ENCODE results near the gene ZNF276. TPM values are rescaled to one million over a fixed set of nuclear protein-coding genes. Genes with fewer than 3 reads are reported as not detected.

The ZNF276 gene
- total and polyA plus RNA-seq, 2 donors (not counting 1 experiment from before 2014, with no cell fraction given) = 82.7 to 110 TPM

DNA sequence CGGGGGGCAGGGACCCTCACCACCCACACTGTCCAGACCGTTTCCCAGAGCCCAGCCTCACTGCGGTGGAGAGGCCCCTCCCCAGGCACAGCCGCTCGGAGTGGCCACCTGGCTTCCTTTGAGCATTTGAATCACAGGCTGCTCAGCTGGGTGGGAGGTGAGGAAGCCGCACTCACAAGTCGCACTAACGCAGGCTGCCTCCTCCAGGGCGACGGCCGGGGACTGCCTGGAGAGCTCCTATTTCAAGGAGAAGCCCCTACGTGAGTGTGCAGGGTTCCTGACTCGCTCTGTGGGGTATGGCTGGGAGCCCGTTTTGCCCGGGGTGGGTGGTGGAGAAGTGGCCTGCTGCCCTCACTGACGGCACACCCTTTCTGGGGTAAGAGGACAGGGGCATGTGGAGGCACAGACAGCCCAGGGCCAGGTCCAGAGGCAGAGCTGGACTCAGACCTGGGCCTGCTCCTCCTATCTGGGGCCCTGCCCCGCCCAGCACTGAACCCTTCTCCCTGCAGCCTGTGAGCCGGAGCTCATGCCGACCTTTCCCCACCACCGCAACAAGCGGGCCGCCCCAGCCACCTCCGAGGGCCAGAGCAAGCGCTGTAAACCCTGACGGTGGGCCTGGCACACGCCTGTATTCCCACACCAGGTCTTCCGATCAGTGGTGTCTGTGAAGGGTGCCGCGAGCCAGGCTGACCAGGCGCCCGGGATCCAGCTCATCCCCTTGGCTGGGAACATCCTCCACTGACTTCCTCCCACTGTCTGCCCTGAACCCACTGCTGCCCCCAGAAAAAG lies 26.1 kb upstream of the ZNF276 start:
- DNase-seq (no peak), ATAC-seq (ENCODE audit: low read depth) (no peak)
- Histone ChIP-seq H3K9ac (ENCODE audit: low read length) (no peak overlapping the region), H3K9me3 (ENCODE audit: control extremely low read depth in 1 of 3, control insufficient read depth in 2 of 3, insufficient read depth in 1 of 3, low read length in 2 of 3) (no peaks in the 10 kb centered on the region), H3K27me3 (replicated peaks in 1 of 4; ENCODE audit: control extremely low read depth in 1 of 4, control insufficient read depth in 3 of 4, insufficient read depth in 4 of 4, low read length in 3 of 4) (no peaks in the 10 kb centered on the region), H3K36me3 (replicated peaks in 1 of 2; ENCODE audit: control extremely low read depth in 1 of 2, control insufficient read depth in 1 of 2, extremely low read depth in 1 of 2, insufficient read depth in 2 of 2, low read length in 1 of 2) (peaks cover 2 to 35% of the 10 kb centered on the region in 2 experiments), H3K4me1 (ENCODE audit: control insufficient read depth in 2 of 2, insufficient read depth in 2 of 2, low read length in 2 of 2) (peaks cover 12 to 24% of the 10 kb centered on the region in 2 donors), H3K79me2 (ENCODE audit: control insufficient read depth, insufficient read depth, low read length) (peaks cover 14% of the 10 kb centered on the region), H3K4me3 (ENCODE audit: control extremely low read depth in 1 of 5, extremely low read depth in 1 of 5, insufficient read depth in 1 of 5, low read depth in 2 of 5, low read length in 4 of 5) (no peak overlapping the region), H3K4me2 (replicated peaks; ENCODE audit: low read depth, low read length, poor library complexity, severe bottlenecking) (no peak overlapping the region), H2AFZ (ENCODE audit: insufficient read depth, low read depth, low read length, poor library complexity, severe bottlenecking) (no peak overlapping the region), H4K20me1 (ENCODE audit: control insufficient read depth, insufficient read depth, low read length, poor library complexity, severe bottlenecking) (peaks cover 49% of the 10 kb centered on the region), H3K27ac (ENCODE audit: low read length in 2 of 2) (no peak overlapping the region)
- intact Hi-C loops (cut with micrococcal nuclease) = no loop called here
- TF ChIP-seq EZH2 (IDR thresholded peaks at IDR 0.05; ENCODE audit: borderline replicate concordance, insufficient read depth, low read depth, low read length, poor library complexity, severe bottlenecking) = no peak
- TF ChIP-seq, protein P1, sequence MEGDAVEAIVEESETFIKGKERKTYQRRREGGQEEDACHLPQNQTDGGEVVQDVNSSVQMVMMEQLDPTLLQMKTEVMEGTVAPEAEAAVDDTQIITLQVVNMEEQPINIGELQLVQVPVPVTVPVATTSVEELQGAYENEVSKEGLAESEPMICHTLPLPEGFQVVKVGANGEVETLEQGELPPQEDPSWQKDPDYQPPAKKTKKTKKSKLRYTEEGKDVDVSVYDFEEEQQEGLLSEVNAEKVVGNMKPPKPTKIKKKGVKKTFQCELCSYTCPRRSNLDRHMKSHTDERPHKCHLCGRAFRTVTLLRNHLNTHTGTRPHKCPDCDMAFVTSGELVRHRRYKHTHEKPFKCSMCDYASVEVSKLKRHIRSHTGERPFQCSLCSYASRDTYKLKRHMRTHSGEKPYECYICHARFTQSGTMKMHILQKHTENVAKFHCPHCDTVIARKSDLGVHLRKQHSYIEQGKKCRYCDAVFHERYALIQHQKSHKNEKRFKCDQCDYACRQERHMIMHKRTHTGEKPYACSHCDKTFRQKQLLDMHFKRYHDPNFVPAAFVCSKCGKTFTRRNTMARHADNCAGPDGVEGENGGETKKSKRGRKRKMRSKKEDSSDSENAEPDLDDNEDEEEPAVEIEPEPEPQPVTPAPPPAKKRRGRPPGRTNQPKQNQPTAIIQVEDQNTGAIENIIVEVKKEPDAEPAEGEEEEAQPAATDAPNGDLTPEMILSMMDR (IDR thresholded peaks at IDR 0.05) = no peak
- ChIA-PET CTCF (no interaction called here), POLR2A (interaction anchor here (0.7 to 1.1 kb wide), 2 partner anchors 9 to 109 kb away, joined by 3 to 6 read pairs; partner anchors contain the start of gene CDK10)
- Mint-ChIP-seq H3K9me3 (ENCODE audit: insufficient read depth) (no peaks in the 10 kb centered on the region), H3K4me1 (peaks cover 14% of the 10 kb centered on the region), H3K27ac (no peak overlapping the region), H3K27me3 (no peaks in the 10 kb centered on the region), H3K4me3 (no peak overlapping the region)
- 97% methylated on average over 30 of the region's 31 CpGs for WGBS (ENCODE audit: insufficient coverage)

Measured in B cell (primary cell).